ENCODE measurements around the gene CA12.
A peak's percentile ranks its signal among the peaks of the same experiment; 100 is the strongest.

Gene CA12

DNA sequence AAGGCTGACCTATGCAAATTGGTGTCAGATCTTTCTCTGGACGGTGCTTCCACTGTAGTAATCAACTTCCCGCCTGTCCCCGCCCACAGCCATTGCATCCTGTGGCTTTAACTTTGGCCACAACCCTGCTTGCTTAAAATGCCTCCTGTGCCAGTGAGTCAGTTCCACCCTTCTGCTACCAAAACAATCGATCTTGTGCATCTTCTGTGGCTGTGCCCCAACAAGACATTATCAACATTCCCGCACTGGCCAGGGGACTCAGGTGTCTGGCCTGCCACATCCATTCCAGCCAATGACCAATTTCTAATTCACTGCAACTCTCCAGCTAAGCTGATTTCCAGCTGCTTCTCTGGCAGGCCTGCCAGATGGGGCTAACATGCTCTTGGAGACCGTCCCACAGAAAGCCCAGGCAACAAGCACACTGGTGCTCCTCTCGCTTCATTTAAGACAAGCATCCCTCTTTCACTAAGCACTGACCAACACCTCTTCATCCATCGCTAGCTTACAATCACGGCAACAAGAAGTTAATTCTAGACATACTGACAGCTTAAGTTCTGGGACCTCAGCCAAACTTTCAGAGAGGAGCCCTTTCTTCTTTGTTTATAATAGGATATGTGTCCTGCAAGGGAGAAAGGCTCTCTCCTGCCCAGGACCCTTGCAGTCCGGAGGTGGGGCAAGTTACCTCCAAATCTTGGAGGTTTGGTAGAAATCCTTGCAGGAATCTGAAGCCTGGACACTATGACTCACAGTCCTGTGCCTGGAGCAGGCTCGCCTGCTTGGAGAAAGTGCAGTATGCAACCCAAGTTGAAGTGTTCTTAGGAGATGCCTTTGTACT is 6.7 kb downstream of the CA12 start:
- peak; percentile 94 for DNase-seq

DNA sequence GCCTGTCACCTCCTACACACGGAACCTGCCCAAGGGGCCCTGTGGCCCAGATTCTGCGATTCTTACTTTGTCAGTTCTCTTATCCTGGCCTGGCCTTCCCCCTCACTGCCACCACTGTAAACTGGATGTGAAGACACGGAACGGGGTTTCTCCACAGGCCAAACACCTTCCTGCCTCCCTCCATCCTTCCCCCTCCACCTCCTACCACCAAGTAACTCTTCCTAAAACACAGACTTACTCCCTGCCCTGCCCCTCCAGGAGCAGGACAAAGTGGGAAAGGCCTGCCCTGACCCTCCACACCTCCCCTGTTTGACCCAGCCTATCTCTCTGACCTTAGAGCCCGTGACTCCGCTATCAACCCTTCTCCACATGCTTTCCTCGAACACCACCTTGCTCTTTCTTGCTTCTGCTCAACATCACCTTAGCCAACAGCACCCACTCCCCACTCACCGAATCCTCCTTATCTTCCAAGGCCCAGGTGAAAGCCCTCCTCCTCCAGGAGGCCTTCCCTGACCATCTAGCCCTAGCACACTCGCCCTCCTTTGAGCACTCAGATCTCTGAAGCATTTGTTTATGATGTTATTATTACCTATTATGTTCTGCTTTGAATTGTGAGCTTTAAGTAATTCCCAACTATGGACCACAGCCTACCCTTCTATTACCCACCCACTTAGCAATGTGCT is 7.6 kb downstream of the CA12 start:
- DNase-seq, result no peak

DNA sequence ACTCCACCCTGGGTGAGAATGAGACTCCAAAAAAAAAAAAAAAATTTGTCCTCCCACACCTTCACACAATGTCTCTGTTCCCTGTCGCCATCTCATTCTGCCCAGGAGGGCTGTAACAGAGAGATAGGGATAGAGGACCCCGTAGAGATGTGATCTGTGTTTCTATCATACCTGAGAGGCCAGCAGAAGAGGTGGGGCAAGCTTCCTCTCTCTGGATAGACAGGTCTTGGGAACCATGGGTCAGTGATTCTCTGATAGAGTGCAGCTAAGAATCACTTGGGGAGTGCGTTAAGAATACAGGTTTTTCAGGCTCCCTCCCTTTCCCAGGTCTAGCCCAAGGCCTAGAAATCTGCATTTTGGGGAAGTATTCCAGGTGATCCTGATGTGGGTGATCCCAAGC is 8.3 kb downstream of the CA12 start:
- DNase-seq, result no peak

DNA sequence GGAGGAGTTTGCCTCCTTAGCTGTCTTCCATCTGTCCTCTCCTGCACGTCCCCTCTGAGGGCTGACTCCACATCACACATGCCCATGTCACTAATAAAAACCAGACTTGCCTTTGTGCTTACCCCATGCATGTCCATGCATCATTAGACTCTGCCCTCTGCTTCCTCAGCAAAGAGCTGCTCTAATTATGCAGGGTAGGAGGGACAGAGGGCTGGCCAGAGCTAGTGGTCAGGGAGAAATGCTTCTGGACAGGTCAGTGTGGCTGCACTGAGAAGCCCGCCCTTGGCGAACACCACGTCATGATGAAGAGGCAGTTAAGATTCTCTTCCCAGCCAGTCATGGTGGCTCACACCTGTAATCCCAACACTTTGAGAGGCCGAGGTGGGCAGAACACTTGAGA is 8.9 kb downstream of the CA12 start:
- DNase-seq, result no peak

DNA sequence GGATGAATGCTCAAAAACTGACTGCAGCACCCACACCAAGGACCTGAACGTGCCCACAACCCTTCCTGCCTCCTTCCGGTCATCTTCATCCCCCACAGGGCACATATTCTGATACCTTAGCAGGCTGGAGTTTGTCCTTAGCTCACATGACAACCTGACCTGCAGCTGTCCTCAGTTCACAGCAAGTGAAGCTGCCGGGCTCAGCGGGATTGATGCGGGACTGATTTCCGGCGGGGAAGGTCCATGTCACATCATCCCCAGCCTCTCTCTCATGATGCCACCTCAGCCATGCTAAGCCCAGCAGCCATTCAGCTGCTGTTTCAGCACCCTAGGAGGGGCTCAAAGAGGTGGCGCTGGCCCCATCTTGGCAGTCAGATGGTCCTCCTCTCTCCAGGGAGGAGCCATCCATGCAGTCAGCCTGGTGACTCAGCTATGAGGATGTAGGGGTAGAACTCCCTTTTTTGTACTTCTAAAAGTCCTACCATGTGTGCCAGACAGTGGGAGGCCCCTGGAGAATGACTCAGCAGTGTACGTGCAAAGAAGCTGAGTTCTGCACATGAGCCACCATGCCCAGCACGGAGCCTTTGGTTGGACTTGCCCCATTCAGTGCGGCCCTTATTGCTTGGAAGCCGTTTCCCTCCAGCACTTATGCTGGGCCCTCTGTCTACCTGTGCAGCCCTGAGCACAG is 9.5 kb downstream of the CA12 start:
- peak; percentile 97 for DNase-seq

DNA sequence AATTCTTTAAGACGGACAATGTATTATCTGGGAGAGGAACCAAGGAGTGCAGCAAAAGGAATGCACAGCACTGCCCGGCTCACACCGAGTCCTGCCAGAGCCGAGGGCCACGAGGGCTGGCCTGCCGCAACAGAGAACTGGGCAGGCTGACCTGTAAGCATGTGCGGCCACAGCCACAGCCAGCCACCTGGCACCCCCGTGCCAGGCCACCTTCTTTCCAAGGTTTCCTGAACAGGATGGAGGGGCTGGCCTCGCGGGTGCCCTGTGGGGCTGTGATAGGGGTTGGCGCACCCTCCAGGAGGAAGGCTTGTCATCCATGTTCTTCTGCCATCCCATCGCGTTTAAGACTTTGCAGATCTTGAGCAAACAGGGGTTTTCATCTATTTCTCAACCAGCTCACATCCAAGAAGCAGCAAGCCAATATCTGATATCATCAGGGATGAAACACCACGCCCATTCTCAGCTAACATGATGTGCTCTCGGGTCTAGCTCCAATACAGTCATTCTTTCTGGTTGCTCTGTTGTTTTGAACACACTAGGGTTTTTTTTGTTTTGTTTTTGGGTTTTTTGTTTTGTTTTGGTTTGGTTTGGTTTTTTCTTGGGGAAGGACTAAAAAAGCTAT is 10.2 kb downstream of the CA12 start:
- peak; percentile 98 for DNase-seq

DNA sequence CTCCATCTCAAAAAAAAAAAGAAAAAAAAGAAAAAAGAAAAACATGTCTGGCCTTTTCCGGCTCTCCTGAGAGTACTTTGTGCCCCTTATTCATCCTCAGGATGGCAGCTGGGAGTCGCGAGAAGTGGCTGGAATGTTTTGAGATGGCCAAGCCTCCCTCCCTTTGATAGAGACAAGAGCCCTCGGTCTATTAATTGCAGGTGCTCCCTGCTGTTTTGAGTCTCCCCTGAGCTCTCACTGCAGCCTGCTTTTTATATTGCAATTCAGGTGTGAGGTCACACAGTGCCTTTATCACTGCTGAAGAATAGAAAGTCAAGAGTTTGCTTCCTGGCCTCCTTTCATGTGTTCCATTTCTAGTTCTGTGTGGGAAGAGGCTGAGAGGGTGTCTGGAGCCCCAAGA is 10.9 kb downstream of the CA12 start:
- DNase-seq, result no peak

DNA sequence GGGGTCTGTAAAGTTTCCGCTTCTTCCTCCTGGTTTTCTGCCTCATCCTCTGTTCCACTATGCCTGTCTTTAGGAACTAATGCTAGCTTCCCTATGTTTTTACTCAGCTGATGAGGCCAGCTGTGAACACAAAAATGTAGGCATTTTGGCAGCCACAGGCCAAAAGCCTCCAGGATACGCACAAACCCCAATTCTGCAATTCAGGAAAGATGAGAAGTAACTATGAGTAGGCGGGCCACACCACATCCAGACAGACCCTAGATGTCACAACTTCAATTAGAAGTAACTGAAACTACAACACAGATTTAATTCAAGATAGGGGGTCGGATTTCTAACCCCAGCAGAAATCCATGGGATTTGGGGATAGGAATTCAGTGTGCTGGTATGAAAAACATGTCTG is 11.9 kb downstream of the CA12 start:
- DNase-seq, result peak; percentile 92

DNA sequence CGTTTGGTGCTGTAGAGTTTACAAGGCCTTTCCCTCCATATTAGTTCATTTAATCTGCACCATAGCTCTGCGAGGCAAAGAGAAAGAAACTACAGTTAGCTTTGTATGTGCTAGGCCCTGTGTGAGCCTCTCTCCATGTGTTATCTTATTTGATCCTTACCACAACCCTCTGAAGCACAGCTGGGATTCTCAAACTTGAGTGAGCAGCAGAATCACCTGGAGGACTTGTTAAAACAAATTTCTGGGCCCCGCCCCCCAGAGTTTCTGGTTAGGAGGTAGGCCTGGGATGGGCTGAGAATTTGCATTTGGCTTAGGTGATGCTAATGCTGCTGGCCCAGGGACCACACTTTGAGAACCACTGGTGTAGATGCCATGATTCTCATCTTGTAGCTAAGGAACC is 12.3 kb downstream of the CA12 start:
- DNase-seq, result no peak

DNA sequence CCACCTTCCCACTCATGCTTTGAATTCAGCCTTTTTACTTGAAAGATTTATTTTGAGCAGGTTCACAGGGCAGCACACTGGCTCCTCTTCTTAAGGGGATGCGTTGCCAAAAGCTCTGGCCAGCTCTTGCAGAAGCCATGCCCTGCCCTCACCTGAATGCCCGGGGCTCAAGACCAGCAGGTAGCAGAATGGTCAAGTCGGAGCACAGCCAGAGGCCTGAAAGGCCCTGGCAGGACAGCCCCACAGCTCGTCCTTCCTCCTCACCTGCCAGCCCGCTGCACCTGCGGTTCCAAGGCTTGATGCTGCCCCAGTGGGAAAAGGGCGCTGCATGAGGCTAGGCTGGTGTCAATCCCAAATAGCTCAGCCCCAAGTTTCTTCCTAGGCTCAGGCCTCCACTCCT is 13.1 kb downstream of the CA12 start:
- DNase-seq, result no peak

DNA sequence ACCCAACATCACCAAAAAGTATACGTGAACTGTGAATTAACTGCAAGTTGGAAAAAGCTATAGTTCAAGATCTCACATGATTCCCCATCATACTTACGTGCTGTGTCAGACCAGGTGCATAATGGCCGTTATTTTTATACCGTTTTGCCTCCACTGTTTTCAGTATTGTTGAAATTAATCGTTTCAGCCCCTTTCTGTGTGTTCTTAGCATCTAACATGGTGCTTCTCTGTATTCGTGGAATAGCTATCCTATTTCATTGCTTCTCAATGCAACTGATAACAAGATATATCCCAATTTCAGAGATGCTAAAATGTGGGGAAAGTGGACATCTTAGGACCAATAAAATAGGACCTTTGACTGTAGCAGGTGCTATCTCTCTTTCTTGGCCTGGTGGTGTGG is 13.7 kb downstream of the CA12 start:
- no peak for DNase-seq

DNA sequence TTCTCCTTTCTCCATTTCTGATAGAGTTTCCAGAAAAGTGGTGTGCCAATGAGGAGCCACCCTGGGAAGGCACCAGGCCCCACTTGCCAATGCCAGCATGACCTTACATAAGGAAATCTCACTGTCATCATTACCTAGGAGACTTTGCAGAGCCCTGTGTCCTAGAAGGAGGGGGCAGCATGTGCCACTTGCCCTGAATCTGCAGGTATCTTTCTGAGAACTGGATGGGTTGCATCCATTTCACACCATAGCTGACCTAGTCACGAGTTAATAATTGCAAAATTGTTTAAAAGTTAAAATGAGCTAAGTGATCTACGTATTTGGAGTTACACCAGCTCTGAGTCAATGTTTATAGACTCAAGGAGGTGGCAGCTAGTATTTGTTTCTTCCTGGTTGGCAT is 14.3 kb downstream of the CA12 start:
- DNase-seq, result no peak

DNA sequence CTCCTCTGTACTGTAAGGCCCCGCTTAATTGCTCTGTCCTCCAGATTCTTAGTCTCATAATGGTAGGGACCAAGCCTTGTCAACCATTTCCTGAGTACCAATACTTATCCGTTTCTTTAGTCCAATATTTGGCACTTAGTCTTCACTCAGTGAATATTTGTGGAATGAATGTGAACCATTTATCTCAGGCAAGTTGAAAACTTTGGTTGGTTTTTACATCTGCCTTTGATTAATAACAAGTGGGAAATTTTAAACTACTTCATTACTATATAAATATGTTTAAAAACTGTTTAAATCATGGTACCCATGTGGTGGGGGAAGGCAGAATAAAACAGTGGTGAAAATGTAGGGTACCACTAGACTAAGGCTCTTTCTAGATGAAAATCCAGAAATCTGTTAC is 15.2 kb downstream of the CA12 start:
- no peak for DNase-seq

DNA sequence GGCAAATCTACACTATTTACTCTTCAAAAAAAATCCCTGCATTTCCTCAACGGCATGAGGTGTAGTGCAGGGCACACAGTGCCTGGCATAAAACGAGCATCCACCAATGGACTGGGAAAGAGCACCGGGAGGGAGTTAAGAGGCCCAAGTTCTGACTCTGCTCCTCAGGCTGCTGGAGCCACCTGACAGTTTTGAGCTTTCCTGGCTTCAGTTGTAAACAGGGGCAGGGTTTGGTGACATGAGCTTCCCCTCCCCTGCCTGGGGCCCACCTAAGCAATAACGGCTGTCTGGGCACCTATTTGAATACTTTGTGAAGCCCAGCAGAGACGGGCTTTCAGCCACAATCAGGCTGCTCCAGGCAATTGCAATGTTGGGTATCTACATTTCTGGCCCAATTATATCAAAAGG is 16.4 kb downstream of the CA12 start:
- DNase-seq, result no peak

DNA sequence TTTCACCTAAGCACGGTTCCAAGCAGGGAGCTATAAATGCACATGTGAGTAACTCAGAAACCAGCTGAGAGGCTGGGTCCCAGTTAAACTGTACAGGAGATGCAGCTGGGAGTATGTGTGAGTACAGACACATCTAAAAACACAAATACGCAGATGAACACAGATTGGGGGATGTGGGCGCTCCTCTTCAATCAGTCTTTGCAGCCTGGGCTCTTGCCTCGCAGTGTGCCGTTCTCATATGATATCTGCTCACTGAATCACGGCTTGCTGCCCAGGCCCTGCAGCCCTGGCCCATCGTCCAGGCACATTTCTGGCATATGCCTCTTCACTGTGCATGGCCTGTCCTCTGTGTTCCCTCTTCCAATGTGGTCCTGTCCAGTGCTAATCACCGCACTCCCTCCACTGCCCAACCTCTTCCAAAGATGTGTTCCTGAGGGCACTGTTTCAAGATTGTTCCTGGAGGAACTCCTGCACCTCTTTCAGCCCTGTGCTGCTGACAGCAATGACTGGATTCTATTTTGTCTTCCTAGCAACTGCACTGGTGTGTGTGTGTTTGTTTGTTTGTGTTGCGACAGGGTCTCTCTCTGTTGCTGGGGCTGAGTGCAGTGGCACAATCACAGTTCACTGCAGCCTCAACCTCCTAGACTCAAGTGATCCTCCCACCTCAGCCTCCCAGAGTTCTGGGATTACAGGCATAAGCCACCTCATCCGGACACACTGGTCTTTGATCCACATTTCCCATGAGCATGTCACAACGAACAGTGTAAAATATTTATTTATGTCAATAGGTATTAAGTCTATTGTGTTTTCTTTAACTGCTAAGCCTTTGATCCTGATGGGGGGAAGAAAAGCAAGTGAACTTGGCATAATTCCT is 17.0 kb downstream of the CA12 start:
- DNase-seq, result no peak

DNA sequence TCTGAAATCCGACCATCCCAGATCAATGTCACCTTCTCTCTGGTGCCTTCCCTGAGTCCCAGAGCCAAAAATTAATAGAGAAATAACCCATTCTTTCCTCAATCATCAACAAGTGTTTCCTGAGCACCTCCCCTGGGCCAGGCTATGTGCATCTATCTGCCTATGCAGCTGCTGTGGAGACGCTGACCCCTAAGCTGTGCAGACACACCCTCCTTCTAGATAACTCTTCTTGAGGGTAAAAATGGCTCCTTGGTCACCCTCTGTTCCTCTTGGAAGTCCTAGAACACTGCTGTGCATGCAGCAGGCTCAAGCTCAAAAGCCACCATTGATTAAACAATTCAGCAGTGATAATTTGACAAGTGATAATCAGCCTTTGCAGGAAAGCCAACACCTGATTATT is 18.4 kb downstream of the CA12 start:
- no peak for DNase-seq

DNA sequence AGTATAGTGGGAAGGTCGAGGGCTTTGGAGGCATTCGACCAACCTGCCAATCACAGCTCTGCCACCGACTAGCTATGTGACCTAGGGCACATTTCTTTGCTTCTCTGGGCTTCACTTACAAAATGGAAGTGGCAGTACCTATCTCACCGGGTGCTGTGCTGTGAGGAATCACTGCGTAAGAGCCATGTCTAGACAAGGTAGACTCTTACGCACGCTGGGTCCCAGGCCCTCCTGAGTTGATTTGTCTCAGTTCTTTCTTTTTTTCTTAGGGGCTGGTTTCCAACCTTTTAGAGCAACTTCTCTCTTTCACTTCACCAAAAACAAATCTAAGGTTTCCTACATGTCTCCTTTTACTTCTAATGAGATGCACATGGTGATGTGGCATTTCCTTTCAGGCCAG is 18.8 kb downstream of the CA12 start:
- DNase-seq, result no peak

DNA sequence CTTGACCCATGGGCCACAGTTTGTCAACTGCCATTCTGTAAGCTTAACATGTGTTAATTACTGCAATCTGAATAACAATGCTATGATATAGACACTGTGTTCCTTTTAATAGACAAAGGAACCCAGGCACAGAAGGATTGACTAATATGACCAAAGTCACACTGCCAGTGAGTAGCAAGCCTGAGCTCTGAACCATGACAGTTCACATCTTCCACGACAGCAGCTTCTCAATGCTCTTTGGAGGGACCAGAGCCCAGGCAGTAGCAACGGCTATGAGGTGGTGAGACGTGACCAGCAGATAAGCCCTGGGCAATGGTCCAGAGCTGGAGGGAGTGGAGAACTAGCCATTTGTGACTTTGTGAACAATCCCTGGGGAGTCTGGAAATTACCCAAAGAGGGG is 19.4 kb downstream of the CA12 start:
- DNase-seq, result no peak

DNA sequence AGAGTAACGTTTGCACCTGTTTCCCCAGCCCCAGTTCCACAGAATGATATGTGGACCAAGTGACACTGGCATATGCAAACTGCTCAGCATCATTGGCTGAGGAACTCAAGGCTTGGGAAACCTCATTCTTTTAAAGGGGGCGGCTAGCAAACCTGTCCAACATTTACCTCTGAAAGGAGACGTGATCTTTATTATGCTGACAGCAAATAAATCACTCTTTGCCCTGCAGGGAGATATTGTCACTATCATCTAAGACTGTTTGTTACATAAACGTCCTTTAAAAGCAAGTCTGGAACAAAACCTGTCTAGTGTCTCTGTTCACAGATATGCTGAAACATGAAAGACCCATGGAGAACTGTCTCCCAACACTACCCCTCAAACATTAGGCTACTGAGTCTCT is 21.5 kb downstream of the CA12 start:
- DNase-seq, result no peak

DNA sequence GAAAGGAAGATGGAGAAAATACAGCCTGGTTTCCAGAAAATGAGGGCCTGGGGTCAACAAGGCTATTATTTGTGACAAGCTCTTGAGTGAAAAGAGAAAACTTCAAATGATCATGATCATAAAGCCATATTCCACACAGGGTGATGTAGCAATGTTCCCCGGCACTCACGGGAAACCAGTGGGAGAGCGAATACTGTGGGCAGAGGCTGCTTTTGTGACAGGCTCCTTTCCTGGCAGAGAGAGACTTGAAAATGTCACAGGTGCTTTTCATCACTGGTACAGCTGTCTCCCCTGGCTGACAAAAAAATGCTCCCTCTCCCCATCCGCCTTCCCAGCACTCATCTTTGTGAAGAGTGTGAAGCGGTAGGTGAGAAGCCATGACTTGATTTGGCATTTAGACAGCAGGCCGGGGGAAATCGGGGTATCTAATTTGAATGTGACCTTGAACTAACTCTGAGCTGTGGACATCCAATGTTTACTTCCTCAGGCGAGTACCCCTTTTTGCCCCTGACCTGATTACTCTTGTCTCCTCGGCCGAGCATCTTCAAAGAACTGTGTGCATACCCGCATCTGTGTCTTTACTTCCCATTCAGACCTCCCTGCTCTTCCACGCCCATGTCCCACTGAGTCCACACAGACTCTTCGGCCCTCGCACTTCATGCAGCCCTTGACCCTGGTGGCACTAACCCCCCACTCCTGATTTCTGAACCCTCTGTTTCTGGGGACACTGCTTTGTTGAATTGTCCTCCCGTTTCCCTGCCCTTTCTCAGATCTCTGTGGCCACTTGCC is 23.2 kb downstream of the CA12 start:
- no peak for DNase-seq

DNA sequence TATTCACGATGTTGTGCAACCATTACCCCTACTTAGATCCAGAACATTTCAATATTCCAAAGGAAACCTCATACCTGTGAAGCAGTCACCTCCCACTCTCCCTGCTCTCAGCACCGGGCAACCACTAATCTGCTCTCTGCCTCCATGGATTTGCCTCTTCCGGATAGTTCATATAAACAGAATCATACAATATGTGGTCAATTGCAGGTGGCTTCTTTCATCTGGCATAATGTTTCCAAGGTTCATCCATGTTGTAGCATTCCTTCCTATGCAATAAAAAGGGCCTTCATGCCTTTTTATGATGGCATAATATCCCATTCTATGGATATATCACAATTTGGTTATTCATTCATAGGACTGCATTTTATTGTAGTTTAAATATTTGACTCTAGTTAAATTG is 23.9 kb downstream of the CA12 start:
- DNase-seq, result no peak

DNA sequence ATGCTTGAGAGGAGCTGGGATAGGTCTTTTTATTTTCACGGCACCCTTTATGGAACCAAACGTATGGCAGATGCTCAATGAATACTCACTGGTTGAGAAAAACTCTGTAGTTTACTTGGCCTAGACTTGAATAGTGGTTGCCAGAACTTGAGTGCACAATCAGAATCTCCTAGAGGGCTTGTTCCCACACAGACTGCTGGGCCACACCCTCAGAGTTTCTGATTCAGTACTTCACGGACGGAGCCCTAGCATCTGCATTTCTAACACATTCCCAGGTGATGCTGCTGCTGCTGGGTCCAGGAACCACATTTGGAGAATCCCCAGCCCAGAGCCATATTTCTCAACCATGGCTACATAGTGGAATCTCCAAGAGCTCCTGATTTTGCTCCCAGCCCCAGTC is 24.6 kb downstream of the CA12 start:
- DNase-seq, result no peak

Data from inflammatory macrophage treated with lipopolysaccharide for 4 hours (primary cell).